GM23248 (cell line): ENCODE data around the gene NAT8.
"Not testable (repeated sequence)": the region's sequence is repeated elsewhere in the genome, so short reads cannot be mapped to it uniquely, and the experiment has no call there.

ENCODE experiments used
- EZH2 ChIP-seq: fragments of 200-600 bp; sonication (generic); IDR thresholded peaks from 2 replicates; pipeline ENCODE4 v1.6.1; 2018; ENCODE audit warnings: antibody characterized with exemption, mild to moderate bottlenecking; ENCODE audit not compliant: insufficient read depth, poor library complexity, severe bottlenecking
- EZH2phosphoT487 ChIP-seq: fragments of 200-600 bp; sonication (generic); IDR thresholded peaks from 2 replicates; pipeline ENCODE4 v1.6.1; 2018; ENCODE audit warnings: antibody characterized with exemption, moderate library complexity, mild to moderate bottlenecking, low read depth; ENCODE audit not compliant: insufficient read depth

GRCh38 chr2:73679237-73679636, 37.0 kb upstream of the NAT8 start:
- not testable (repeated sequence) for TF ChIP-seq EZH2, EZH2phosphoT487
